SIG-M5 (cell line): Measurements from ENCODE around the gene VASP.

Experiments used
- DNase-seq: peaks from one replicate; lab custom pipeline; 2025; lab: John Stamatoyannopoulos, UW

VASP gene

GRCh38 chr19:45515081-45515624 lies 7.9 kb downstream of the VASP start:
- DNase-seq: peak; percentile 41

DNA sequence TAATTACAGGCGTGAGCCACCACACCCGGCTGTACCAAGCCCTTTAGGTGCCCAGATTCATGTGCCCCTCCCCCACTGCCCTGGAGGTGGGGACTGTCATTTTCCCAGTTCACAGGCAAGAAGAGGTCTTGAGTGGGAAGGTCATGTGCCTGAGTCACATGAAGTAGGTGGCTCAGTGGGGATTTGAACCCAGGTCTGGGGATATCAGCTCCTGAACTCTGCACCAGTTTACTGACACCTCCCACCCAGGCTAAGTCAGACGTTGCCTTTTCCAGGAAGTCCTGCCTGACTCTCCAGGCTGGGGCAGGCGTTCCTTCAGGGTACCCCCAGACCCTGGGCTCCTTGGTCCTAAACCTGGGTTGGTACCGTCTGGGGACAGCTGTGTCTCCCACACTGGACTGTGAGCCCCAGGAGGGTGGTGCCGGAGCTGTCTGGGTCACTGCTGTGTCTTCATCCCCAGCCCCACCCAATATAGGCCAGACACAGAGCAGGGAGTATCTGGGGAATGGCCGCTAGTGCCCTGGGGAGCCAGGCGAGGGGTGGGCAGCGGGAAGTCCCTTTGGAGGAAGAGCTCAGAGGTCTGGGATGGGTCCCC lies 8.6 kb downstream of the VASP start:
- DNase-seq: no peak

GRCh38 chr19:45517238-45517637 lies 10.0 kb downstream of the VASP start:
- no peak for DNase-seq

- no peak for DNase-seq
Measured at GRCh38 chr19:45517641-45518468, 10.6 kb downstream of the VASP start.

DNA sequence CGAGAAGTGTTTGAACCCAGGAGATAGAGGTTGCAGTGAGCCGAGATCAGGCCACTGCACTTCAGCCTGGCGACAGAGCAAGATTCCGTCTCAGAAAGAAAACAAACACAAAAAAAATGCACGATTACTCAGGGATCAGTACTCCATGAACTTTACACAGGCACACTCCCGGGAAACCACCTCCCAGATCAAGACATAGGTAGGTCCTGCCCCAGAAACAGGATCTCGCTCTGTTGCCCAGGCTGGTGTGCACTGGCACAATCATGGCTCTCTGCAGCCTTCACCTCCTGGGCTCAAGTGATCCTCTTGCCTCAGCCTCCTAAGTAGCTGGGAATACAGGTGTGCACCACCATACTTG lies 11.2 kb downstream of the VASP start:
- no peak for DNase-seq

DNA sequence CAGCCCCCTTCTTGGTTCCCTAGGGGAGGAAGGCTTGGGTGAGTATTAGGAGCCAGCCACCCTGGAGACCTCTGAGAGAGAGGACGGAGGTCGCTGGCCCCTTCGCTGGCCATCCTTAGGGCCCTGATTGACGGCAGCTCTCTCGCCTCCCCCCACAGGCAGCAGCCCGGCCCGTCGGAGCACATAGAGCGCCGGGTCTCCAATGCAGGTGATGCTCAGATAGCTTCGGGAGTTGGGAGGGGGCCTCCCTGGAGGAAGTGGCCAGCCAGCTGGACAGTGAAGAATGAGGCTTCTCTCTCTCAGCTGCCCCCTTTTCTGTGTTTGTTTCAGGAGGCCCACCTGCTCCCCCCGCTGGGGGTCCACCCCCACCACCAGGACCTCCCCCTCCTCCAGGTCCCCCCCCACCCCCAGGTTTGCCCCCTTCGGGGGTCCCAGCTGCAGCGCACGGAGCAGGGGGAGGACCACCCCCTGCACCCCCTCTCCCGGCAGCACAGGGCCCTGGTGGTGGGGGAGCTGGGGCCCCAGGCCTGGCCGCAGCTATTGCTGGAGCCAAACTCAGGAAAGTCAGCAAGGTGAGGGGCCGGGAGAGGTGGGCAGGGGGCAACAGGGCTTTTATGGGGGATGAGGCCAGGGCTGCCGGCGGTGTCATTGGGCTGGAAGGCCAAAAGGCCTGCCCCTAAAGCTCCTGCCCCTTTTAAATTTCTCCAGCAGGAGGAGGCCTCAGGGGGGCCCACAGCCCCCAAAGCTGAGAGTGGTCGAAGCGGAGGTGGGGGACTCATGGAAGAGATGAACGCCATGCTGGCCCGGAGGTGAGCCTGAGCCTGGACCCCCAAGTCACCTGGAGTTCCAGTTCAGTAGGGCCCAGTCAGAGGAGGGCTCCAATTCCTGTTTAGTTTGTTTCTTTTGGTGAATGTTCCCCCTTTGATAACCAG lies 15.0 kb downstream of the VASP start:
- DNase-seq: no peak

- peak; percentile 70 for DNase-seq
Measured at GRCh38 chr19:45523642-45524256, 16.5 kb downstream of the VASP start.

DNA sequence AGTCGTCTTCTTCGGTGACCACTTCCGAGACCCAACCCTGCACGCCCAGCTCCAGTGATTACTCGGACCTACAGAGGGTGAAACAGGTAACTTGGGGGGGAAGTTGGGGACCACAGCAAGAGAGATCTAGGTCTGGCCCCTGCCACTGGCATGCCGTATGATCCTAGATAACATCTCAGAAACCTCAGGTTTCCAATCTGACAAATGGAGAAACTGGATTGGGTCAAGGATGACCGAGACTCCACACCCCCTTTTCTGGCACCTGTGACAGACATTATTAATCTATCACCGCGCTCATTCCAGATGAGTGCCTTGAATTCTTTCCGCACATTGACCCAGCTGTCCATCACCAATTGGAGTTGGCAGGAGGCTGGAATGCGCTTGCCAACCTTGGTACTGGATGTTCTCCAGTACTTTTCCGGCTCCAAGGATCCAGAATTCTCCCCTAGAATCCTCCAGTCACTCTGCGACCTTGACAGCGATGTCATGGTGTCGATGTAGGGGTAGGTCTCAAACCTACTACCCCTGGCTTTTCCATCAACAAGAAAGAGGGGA lies 17.4 kb downstream of the VASP start:
- no peak for DNase-seq

DNA sequence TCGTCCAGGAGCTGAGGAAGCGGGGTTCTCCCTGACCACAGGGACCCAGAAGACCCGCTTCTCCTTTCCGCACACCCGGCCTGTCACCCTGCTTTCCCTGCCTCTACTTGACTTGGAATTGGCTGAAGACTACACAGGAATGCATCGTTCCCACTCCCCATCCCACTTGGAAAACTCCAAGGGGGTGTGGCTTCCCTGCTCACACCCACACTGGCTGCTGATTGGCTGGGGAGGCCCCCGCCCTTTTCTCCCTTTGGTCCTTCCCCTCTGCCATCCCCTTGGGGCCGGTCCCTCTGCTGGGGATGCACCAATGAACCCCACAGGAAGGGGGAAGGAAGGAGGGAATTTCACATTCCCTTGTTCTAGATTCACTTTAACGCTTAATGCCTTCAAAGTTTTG lies 18.9 kb downstream of the VASP start:
- DNase-seq: no peak

- no peak for DNase-seq
Measured at GRCh38 chr19:45526971-45527370, 19.7 kb downstream of the VASP start.

DNA sequence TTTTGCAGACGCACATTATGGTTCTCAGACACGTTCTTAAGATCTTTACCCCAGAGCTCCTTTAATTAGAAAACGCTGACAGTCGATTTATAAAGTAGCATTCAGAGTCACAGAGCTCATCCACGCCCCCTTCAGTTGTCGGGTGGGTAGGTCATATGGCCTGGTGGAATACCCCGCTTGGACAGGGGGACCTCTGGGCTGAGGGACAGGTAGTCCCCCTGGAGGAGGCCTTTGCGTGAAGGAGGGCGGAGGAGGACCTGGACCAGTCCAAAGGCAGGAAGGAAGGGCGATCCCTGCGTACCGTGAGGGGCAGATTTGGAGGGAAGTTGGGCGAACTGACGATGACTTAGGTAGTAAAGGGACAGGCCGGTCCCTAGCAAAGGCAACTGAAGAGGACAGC lies 20.5 kb downstream of the VASP start:
- DNase-seq: no peak

DNA sequence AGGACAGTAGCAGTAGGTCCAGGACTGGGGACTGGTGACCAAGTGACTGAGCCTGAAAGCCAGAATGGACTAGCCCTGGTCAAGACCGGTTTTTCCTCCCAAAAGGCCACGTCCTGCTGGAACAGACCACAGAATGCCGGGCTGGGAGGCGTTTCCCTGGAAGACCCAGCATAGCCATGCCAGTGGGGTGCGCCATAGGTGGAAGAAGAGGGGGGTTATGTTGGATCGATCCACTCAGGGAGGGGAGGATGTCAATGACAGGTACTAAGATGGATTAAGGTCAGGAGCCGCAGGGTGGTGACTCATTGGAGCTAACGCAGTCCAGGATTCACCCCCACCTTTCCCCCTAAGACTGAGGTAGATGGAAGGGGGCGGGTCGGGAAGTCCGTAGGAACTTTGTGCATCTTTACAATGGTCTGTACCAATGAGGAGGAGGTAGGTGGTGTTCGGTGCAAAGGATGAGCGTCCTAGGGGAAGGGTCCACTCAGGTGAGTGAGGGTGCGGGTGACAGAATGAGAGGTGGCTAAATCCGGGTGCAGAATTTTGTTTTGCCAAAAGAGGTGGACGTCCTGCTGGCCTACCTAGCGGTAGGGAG lies 21.0 kb downstream of the VASP start:
- DNase-seq: no peak

- DNase-seq: no peak
Measured at GRCh38 chr19:45528744-45529419, 21.6 kb downstream of the VASP start.

GRCh38 chr19:45529420-45529785 lies 22.1 kb downstream of the VASP start:
- DNase-seq: no peak

DNA sequence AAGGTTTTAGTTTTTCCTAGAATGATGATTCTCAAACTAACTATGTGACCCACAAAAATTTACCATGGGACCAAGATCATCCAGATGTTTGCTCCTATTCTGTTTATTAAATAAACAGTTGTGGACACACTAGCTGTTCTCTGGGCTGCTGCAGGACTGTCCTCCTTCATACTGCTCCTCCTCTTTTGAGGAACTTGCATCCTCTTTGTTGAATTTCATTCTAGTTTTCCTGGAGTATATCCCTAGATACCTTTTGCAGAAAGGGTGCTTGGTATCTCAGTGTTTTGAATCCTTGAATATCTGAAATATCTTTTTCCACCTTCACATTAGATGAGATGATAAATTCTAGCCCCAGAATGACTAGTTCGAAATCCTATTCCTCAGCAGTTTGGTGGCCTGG lies 24.1 kb downstream of the VASP start:
- no peak for DNase-seq

DNA sequence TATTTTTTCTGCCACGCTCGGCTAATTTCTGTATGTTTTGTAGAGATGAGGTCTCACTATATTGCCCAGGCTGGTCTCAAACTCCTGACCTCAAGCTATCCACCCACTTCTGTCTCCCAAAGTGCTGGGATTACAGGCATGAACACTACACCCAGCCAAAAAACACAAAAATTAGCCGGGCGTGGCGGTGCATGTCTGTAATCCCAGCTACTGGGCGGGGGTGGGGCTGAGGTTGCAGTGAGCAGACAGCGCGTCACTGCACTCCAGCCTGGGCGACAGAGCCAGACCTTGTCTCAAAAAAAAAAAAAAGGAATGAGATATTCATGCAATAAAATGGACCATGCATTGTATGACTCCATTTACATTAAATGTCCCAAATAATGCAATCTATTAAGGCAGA lies 32.2 kb downstream of the VASP start:
- no peak for DNase-seq

DNA sequence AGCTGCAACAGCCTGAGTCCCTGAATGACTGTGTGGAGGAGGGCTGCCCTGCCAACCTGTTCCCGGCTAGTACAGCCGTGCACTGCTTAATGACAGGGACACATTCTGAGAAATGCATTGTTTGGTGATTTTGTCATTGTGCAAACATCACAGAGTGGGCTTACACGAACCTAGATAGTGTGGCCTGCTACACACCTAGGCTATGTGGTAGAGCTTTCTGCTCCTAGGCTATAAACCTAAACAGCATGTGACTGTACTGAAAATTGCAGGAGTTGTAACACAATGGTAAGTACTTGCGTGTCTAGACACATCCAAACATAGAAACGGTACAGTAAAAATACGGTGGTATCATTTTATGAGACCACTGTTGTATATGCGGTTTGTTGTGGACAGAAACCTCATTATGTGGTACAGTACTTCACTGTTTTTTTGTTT lies 35.0 kb downstream of the VASP start:
- no peak for DNase-seq

GRCh38 chr19:45547211-45547770 lies 40.0 kb downstream of the VASP start:
- DNase-seq: no peak

- no peak for DNase-seq
Measured at GRCh38 chr19:45547965-45548609, 40.8 kb downstream of the VASP start.

DNA sequence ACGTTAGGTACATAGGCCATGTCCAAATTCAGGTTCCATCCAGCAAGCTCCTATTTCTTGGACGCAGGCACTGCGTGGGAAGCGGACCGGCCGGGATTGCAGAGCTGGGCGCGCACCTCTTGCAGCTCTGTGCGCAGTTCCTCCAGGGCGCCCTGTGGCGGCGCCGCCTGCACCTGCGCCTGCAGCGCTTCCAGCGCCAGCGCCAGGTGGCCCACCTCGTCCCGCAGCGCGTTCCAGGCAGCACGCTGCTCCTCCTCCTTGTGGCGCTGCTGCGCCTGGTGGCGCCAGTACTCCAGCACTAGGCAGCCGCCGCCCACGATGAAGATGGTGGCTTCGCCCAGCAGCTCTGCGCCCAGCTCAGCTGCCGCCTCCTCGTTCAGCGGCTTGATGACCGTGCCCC lies 46.2 kb downstream of the VASP start:
- DNase-seq: no peak
